Motor neuron (in vitro differentiated cells): ENCODE data around the gene ITPKC. TPM values are rescaled to one million over a fixed set of nuclear protein-coding genes. Genes with fewer than 3 reads are reported as not detected.
"Not testable (repeated sequence)": the region's sequence is repeated elsewhere in the genome, so short reads cannot be mapped to it uniquely, and the experiment has no call there.

Experiments
- ATAC-seq, 8 experiments: fragments of 200-7000 bp; cut with Tn5 transposase; replicated peaks in 6 of 8; 2 replicates each; pipeline ENCODE4 v1.8.0; 2021; ENCODE audit warnings: mild to moderate bottlenecking in 8 of 8, moderate library complexity in 8 of 8
- H3K27ac ChIP-seq, 2 donors: fragments of 250-450 bp; sonication (Bioruptor Pico); 2 replicates each; pipeline ENCODE4 v1.9.0; 2021; ENCODE audit warnings: antibody characterized with exemption in 2 of 2, mild to moderate bottlenecking in 2 of 2, moderate library complexity in 1 of 2
- H3K4me1 ChIP-seq, 2 donors: fragments of 250-450 bp; sonication (Bioruptor Pico); replicated peaks in 1 of 2; 2 replicates each; pipeline ENCODE4 v1.6.1; 2021; ENCODE audit warnings: antibody characterized with exemption in 2 of 2, mild to moderate bottlenecking in 2 of 2, moderate library complexity in 1 of 2
- H3K4me3 ChIP-seq, 5 donors: fragments of 250-450 bp; sonication (Bioruptor Pico); 2 replicates each; pipeline ENCODE4 v1.9.0; 2021; ENCODE audit warnings: antibody characterized with exemption in 5 of 5, mild to moderate bottlenecking in 5 of 5, moderate library complexity in 4 of 5
- WGBS, 10 experiments: fragments of 450-650 bp; shearing (Covaris generic); methylation state at CpG; one replicate each; pipeline ENCODE4 v1.0.0; 2022; 5-methylcytosine and 5-hydroxymethylcytosine counted together
- in situ Hi-C, 9 experiments: fragments of 400-800 bp; cut with MboI; loops; one replicate each; pipeline ENCODE4 v1.15.0; 2021; ENCODE audit warnings: low sequenced_read_pairs in 9 of 9, low pct_unique_long_range_greater_than_20kb in 2 of 9; ENCODE audit not compliant: unreplicated experiment in 9 of 9
- total RNA-seq, 8 experiments: library from RNA; unstranded; fragments of 300-600 nt; gene quantifications; 2 replicates each; pipeline versions ENCODE4 v1.2.3 to v1.2.4, GENCODE V29; 2022

ITPKC gene
- total RNA-seq, 8 experiments from 2014 or later = 7.8 to 13.1 (median 9.2) TPM

DNA sequence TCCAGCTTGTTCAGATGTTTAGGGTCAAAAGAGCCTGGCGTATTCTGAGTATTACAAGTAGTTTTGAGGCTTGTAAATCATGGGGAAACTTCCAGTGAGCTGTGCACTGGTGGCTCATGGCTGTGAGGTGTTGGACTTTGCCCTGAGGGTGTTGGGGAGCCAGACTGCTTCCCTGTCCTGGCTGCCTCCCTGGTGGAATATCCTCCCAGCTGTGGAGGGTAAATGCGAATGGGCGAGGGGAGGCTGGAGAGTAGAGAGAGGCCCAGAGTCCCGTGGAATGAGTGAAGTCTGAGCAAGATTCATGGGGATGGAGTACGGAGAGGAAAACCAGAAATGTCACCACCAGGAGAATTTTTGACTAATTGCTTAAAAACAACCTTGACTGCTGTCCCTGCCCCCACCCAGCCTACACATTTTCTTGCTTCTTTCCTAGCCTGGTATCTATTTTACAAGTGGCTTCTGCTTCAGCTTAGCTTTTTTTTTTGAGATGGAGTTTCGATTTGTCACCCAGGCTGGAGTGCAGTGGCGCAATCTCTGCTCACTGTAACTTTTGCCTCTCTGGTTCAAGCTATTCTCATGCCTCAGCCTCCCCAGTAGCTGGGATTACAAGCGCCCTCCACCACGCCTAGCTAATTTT lies 37.8 kb downstream of the ITPKC start:
- Histone ChIP-seq H3K4me3 (no peak overlapping the region), H3K27ac (no peak overlapping the region), H3K4me1 (peaks cover under 1 to 4% of the 10 kb centered on the region in 2 donors)
- ATAC-seq = no peak
- 64 to 100% (median 88%) methylated on average over 1 to 8 of the region's 9 CpGs; no CpG with 5 or more reads in 1 of the 10 experiments for WGBS, 10 experiments
- in situ Hi-C loops = no loop called here

GRCh38 chr19:40755248-40755624 lies 38.3 kb downstream of the ITPKC start:
- Histone ChIP-seq H3K27ac (no peak overlapping the region), H3K4me1 (peaks cover 0 to 4% of the 10 kb centered on the region in 2 donors), H3K4me3 (no peak overlapping the region)
- ATAC-seq = no peak
- in situ Hi-C loops = no loop called here
- WGBS, 10 experiments = 60 to 100% (median 94%) methylated on average over 1 to 3 of the region's 3 CpGs; no CpG with 5 or more reads in 3 of the 10 experiments

DNA sequence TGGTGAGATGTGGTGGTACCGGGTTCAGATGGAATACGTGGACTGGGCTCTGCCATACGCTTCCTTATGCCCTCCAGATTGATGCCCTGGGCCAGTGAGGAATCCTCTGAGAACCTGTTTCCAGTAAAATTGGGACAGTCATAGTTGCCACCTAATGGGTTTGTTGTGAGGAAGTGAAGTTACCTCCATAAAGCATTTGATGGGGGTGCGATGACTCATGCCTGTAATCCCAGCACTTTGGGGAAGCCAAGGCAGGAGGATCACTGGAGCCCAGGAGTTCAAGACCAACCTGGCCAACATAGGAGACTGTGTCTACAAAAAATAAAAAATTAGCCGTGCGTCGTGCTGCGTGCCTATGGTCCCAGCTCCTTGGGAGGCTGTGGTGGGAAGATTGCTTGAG lies 38.9 kb downstream of the ITPKC start:
- Histone ChIP-seq H3K4me1 (peaks cover 0 to 4% of the 10 kb centered on the region in 2 donors), H3K27ac (no peak overlapping the region), H3K4me3 (no peak overlapping the region)
- in situ Hi-C loops = no loop called here
- no peak for ATAC-seq
- WGBS, 10 experiments = 80 to 100% (median 100%) methylated on average over 1 to 7 of the region's 8 CpGs; no CpG with 5 or more reads in 5 of the 10 experiments

DNA sequence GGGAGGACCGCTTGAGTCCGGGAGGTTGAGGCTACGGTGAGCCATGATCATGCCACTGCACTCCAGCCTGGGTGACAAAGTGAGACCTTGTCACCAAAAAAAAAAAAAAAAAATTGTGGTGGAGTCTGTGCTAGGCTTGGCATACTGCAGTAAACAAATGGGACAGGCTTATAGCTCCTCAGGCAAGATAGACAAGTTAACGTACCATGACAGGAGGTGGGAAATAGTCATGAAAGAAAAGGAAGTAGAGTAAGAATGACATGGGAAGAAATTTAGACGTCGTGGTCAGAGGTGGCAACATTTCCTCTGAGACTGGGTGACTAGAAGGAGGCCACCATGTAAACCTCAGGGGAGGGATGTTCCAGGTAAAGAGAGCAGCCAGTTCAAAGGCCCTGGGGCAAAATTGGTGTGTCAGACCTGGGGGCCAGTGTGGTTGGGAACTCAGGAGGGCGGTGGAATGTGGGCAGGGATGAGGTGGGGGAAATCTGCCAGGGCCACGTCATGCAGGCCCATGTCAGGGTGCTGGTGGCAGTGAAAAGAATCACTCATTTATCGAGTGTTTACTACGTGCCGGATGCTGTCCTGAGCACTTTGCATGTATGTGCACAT lies 39.7 kb downstream of the ITPKC start:
- Histone ChIP-seq H3K4me3 (no peak overlapping the region), H3K4me1 (peaks cover 0 to 4% of the 10 kb centered on the region in 2 donors), H3K27ac (no peak overlapping the region)
- in situ Hi-C loops = no loop called here
- WGBS, 10 experiments = 70 to 100% (median 92%) methylated on average over 1 to 7 of the region's 11 CpGs; no CpG with 5 or more reads in 1 of the 10 experiments
- no peak for ATAC-seq

GRCh38 chr19:40758491-40758890 lies 41.6 kb downstream of the ITPKC start:
- no peaks in the 10 kb centered on the region for H3K4me1 ChIP-seq
- no peak for ATAC-seq
- no peak overlapping the region for H3K27ac ChIP-seq
- no peak overlapping the region for H3K4me3 ChIP-seq
- in situ Hi-C loops = no loop called here
- 88 to 100% (median 100%) methylated on average over 1 to 3 of the region's 3 CpGs; no CpG with 5 or more reads in 5 of the 10 experiments for WGBS, 10 experiments

GRCh38 chr19:40759352-40759751 lies 42.4 kb downstream of the ITPKC start:
- H3K4me3 ChIP-seq = no peak overlapping the region
- ATAC-seq = no peak
- H3K4me1 ChIP-seq = no peaks in the 10 kb centered on the region
- WGBS, 10 experiments = 90 to 100% (median 100%) methylated on average over 1 to 4 of the region's 13 CpGs; no CpG with 5 or more reads in 5 of the 10 experiments
- H3K27ac ChIP-seq = no peak overlapping the region
- in situ Hi-C loops = no loop called here

GRCh38 chr19:40762754-40763470 lies 46.0 kb downstream of the ITPKC start:
- H3K4me1 ChIP-seq = no peaks in the 10 kb centered on the region
- no peak overlapping the region for H3K4me3 ChIP-seq
- WGBS, 10 experiments = 83 to 100% (median 94%) methylated on average over 1 to 10 of the region's 17 CpGs; no CpG with 5 or more reads in 3 of the 10 experiments
- peak in 1 of 8 experiments; percentile 44 for ATAC-seq
- in situ Hi-C loops = no loop called here
- no peak overlapping the region for H3K27ac ChIP-seq

GRCh38 chr19:40763526-40763925 lies 46.6 kb downstream of the ITPKC start:
- in situ Hi-C loops = no loop called here
- Histone ChIP-seq H3K4me3 (no peak overlapping the region), H3K27ac (no peak overlapping the region), H3K4me1 (no peaks in the 10 kb centered on the region)
- 60 to 100% (median 93%) methylated on average over 1 to 4 of the region's 7 CpGs; no CpG with 5 or more reads in 4 of the 10 experiments for WGBS, 10 experiments
- no peak for ATAC-seq

- no peak overlapping the region for H3K27ac ChIP-seq
- H3K4me3 ChIP-seq = no peak overlapping the region
- H3K4me1 ChIP-seq = no peaks in the 10 kb centered on the region
- 88 to 100% (median 100%) methylated on average over 1 to 10 of the region's 10 CpGs; no CpG with 5 or more reads in 2 of the 10 experiments for WGBS, 10 experiments
- in situ Hi-C loops = no loop called here
- no peak for ATAC-seq
These were observed 47.1 kb downstream of the ITPKC start for GRCh38 chr19:40763963-40764362.

DNA sequence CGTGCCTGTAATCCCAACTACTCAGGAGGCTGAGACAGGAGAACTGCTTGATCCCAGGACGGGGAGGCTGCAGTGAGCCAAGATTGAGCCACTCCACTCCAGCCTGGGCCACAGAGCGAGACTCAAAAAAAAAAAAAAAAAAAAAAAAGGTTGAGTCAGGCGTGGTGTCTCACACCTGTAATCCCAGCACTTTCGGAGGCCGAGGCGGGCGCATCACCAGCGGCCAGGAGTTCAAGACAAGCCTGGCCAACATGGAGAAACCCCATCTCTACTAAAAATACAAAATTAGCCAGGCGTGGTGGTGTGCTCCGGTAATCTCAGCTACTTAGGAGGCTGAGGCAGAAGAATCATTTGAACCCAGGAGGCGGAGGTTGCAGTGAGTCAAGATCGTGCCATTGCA lies 49.5 kb downstream of the ITPKC start:
- ATAC-seq, H3K27ac ChIP-seq, H3K4me3 ChIP-seq, in situ Hi-C loops, H3K4me1 ChIP-seq: not testable (repeated sequence)
- WGBS, 10 experiments = 80 to 100% (median 98%) methylated on average over 2 to 5 of the region's 13 CpGs; no CpG with 5 or more reads in 4 of the 10 experiments

GRCh38 chr19:40768869-40769268 lies 52.0 kb downstream of the ITPKC start:
- Histone ChIP-seq H3K4me1 (no peaks in the 10 kb centered on the region), H3K27ac (no peak overlapping the region), H3K4me3 (no peak overlapping the region)
- in situ Hi-C loops = no loop called here
- 25 to 100% (median 80%) methylated on average over 1 to 4 of the region's 5 CpGs; no CpG with 5 or more reads in 3 of the 10 experiments for WGBS, 10 experiments
- no peak for ATAC-seq

GRCh38 chr19:40771101-40771862 lies 54.4 kb downstream of the ITPKC start:
- H3K27ac ChIP-seq, H3K4me1 ChIP-seq, in situ Hi-C loops, H3K4me3 ChIP-seq: not testable (repeated sequence)
- ATAC-seq = peak in 3 of 8 experiments; percentile 9 to 48 (median 42)
- 75 to 100% (median 92%) methylated on average over 2 to 10 of the region's 10 CpGs; no CpG with 5 or more reads in 1 of the 10 experiments for WGBS, 10 experiments
